ENCODE data around the gene FAM20C.
A peak's percentile ranks its signal among the peaks of the same experiment; 100 is the strongest.

The FAM20C gene

DNA sequence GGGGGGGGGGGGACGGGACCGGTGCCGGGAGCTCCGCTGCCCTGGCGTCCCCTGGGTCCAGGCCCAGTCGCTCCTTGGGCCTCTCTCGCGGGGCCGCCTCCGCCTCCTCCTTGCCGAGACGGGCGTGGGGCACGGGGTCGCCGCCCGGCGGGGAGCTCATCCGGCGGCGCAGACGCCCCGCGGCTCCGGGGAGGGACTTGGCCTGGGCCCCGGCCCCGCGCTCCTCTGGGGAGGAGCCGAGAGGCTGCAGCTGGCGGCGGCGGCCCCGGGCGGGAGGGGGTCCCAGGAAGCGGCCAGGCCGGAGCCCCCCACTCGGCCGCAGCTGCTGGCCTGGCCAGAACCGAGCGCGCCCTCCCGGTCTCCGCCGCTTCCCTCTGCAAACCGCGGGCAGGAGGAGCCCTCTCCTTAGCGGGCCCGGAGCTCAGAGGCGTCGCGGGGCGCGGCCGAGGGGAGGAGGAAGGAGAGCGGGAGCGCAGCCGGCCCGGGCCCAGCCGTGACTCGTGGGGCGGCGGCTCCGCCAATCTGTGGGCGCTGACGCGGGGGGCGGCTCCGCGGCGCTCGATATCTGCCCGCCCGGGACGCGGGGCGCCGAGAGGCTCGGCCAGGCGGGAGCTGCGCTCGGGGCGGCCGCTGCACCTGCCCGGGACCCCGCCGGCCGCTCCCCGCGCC is at the start of gene FAM20C:
TSS of gene FAM20C (plus strand) at position 591 of the 669 bp plus-strand sequence. CDS start 629 bp downstream, outside the sequence.
- TF ChIP-seq, protein P1, sequence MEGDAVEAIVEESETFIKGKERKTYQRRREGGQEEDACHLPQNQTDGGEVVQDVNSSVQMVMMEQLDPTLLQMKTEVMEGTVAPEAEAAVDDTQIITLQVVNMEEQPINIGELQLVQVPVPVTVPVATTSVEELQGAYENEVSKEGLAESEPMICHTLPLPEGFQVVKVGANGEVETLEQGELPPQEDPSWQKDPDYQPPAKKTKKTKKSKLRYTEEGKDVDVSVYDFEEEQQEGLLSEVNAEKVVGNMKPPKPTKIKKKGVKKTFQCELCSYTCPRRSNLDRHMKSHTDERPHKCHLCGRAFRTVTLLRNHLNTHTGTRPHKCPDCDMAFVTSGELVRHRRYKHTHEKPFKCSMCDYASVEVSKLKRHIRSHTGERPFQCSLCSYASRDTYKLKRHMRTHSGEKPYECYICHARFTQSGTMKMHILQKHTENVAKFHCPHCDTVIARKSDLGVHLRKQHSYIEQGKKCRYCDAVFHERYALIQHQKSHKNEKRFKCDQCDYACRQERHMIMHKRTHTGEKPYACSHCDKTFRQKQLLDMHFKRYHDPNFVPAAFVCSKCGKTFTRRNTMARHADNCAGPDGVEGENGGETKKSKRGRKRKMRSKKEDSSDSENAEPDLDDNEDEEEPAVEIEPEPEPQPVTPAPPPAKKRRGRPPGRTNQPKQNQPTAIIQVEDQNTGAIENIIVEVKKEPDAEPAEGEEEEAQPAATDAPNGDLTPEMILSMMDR (IDR thresholded peaks at IDR 0.05; ENCODE audit: low read length, missing control alignments): no peak
- H3K4me3 ChIP-seq (replicated peaks; ENCODE audit: low read depth, low read length): peak within 1 kb of the TSS; percentile 74
- DNase-seq (ENCODE audit: low read depth): peak; percentile 83

DNA sequence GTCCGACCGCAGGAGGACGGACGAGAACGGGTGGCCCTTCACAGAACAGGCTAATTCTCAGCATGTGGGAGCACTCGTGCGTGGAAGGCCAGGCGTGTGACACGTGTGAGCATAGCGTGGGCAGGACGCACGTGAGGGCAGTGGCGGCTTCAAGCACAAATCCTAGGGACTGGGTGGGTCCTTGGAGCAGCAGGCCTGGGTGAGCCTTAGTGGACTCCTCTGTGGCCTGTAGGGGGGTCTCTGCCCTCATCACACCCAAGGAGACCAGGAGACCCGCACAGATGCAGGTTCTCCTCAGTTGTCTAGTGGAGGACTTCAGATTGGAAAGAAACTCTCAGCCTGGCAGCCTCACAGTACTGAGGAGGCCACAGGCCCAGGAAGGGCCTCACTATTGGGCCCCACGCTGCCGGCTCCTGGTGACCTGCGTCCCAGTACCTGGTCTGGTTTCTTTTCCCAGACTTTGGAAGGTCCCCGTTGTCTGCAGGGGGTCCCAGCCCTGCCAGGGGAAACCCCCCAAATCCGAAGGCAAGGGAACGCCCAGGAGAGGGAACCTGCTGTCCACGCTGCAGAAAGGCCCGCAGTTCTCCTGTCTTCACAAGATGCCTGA is 49.1 kb upstream of the FAM20C start:
- no peak for DNase-seq (ENCODE audit: low read depth)
- TF ChIP-seq, protein P1 (IDR thresholded peaks at IDR 0.05; ENCODE audit: low read length, missing control alignments): no peak
- H3K4me3 ChIP-seq (replicated peaks; ENCODE audit: low read depth, low read length): no peak overlapping the region

DNA sequence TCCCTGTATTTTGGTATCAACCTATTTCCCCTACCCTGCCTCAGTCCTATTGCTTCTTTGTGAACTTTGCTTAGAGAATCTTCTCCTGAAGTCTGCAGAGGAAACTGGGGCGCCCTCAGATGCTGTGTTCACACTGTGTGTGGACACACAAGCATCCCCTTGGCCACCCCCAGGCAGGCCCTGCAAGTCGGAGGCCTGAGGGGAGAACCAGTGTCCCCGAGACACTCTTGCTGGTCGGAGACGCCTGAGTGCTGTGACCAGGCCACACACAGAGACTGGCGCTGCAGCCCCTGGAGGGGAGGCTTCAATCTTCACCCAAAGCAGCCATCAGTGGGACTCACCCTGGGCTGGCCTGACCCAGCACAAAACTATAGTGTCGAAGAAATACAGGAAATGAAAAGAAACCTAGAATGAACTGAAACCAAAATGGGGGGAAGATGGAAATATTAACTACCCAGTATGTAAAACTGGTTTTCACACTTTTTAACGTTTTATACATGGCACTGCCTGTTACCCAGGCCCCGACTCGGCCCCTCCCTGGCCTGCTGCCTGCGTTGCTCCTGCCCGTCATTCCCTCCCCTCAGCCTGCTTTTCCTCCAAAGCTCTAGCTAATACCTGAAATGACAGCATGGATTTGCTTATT is 48.4 kb upstream of the FAM20C start:
- H3K4me3 ChIP-seq (replicated peaks; ENCODE audit: low read depth, low read length): no peak overlapping the region
- no peak for DNase-seq (ENCODE audit: low read depth)
- TF ChIP-seq, protein P1 (IDR thresholded peaks at IDR 0.05; ENCODE audit: low read length, missing control alignments): no peak

DNA sequence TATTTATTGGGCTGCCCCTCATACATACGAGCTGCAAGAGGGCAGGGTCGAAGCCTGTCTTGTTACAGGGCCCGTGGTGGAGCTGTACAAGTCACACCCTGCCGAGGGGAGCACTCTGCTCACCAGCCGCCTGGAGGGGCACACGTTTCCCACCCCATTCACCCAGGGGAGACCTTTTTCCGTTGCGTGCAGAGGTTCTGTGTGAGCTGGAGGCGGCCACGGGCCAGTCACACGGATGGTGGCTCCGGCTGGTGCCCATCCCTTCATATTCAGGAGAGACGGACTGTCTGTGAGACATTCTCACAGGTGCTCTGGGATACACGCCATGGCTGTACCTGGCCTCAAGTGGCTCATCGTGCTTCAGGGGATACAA is 47.9 kb upstream of the FAM20C start:
- no peak overlapping the region for H3K4me3 ChIP-seq (replicated peaks; ENCODE audit: low read depth, low read length)
- DNase-seq (ENCODE audit: low read depth): no peak
- TF ChIP-seq, protein P1 (IDR thresholded peaks at IDR 0.05; ENCODE audit: low read length, missing control alignments): no peak

DNA sequence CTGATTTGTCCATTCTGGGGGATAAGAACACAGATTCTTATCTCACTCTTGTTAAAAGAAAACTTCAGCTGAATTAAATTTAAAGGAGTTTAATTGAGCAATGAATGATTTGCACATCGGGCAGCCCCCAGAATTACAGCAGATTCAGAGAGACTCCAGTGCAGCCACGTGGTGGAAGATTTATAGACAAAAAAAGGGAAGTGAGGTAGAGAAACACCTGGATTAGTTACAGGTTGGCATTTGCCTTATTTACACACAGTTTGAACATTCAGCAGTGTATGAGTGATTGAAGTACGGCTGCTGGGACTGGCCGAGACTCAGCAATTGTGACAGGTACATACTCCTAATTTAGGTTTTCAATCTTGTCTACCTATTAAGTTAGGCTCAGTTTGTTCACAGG is 46.5 kb upstream of the FAM20C start:
- H3K4me3 ChIP-seq (replicated peaks; ENCODE audit: low read depth, low read length): no peak overlapping the region
- no peak for DNase-seq (ENCODE audit: low read depth)
- TF ChIP-seq, protein P1 (IDR thresholded peaks at IDR 0.05; ENCODE audit: low read length, missing control alignments): no peak

DNA sequence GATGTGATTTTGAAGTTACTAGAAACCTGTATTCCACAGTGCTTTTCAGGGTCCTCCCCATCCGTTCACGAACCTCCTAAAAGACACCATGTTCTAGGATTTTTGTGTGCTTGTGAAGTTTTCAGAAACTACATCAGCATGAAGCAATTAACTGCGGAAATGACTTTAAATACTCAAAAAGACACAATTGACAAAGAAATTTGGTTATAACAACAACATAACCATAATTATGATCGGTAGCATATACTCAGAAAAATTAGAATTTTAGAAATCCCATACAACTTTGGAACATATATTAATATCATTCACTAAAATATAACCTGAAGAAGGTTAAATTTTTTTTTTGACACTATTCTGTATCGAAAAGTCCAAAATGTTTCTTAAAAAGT is 43.8 kb upstream of the FAM20C start:
- no peak for DNase-seq (ENCODE audit: low read depth)
- TF ChIP-seq, protein P1 (IDR thresholded peaks at IDR 0.05; ENCODE audit: low read length, missing control alignments): no peak
- H3K4me3 ChIP-seq (replicated peaks; ENCODE audit: low read depth, low read length): peak overlapping the region; percentile 69

All from fibroblast of pulmonary artery (primary cell).